BJ (cell line): ENCODE results near the gene SPTLC1. TPM values are rescaled to one million over a fixed set of nuclear protein-coding genes. Genes with fewer than 3 reads are reported as not detected.

Source experiments
- CTCF ChIA-PET: fragments of 350-600 bp; formaldehyde crosslinking; extraction: SDS; loops from one replicate; lab custom pipeline; 2021; ENCODE audit warnings: antibody characterized with exemption, inconsistent platforms; lab: Yijun Ruan, JAX
- POLR2A ChIA-PET: fragments of 300-600 bp; sonication (Branson Sonifier 250); formaldehyde crosslinking; extraction: SDS; loops from one replicate; lab custom pipeline; 2021; ENCODE audit warnings: antibody characterized with exemption; lab: Charles Lee
- DNase-seq: peaks from one replicate; pipeline ENCODE4 v3.0.0-alpha.2; 2011; ENCODE audit warnings: low read depth
- H3K27me3 ChIP-seq: 2 replicates; pipeline ENCODE4 v1.6.0; 2011; ENCODE audit warnings: low read length; ENCODE audit not compliant: control insufficient read depth, insufficient read depth
- H3K36me3 ChIP-seq: 2 replicates; pipeline ENCODE4 v1.5.1; 2011; ENCODE audit warnings: low read length; ENCODE audit not compliant: control insufficient read depth, insufficient read depth
- H3K4me3 ChIP-seq: 2 replicates; pipeline ENCODE4 v1.5.1; 2011; ENCODE audit warnings: low read depth, mild to moderate bottlenecking, control low read depth, low read length
- CTCF ChIP-seq: IDR thresholded peaks from 2 replicates; pipeline ENCODE4 v1.5.1; 2011; ENCODE audit warnings: low read depth, mild to moderate bottlenecking, control low read depth, inconsistent platforms, low read length, moderate library complexity; ENCODE audit not compliant: insufficient read depth
- polyA plus RNA-seq: library from polyadenylated mRNA; depleted of rRNA; stranded (reverse); fragments of >200 nt; gene quantifications from 2 replicates; pipeline ENCODE4 v1.2.3, GENCODE V29; 2011; rRNA removed
- small RNA-seq: library from RNA; depleted of rRNA; stranded (forward); fragments of <200 nt; gene quantifications from one replicate; pipeline ENCODE3, GENCODE V24; 2012; ENCODE audit warnings: low replicate concordance, low read depth; ENCODE audit not compliant: insufficient read length

Gene SPTLC1
- polyA plus RNA-seq, 1 experiment: 102 TPM

DNA sequence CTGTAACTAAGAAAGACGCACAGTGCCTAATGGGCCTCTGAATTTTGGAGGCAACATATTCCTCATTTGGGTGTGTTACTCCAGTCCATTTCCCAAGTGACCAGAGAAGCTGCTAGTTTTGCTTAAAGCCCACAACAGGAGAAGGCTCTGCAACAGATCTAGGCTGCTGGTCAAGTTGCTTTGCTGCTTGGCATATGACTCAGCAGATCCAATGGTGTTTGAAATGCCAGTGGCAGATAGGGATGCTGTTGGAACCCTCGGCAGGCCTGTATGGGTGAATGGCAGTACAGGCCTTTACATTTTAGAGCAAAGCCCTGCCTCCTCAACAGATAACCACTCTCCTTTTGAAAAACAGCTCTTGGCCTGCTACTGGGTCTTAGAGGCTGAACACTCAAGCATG is 129.0 kb downstream of the SPTLC1 start:
- ChIA-PET POLR2A (no interaction called here), CTCF (interaction anchor here (1.0 kb wide), 1 partner anchor 41 kb away, joined by 3 read pairs; no protein-coding TSS in a partner anchor)
- TF ChIP-seq CTCF: no peak
- H3K27me3 ChIP-seq: peaks cover 5% of the 10 kb centered on the region
- H3K36me3 ChIP-seq: no peaks in the 10 kb centered on the region
- DNase-seq: no peak
- no peak overlapping the region for H3K4me3 ChIP-seq

GRCh38 chr9:91985692-91986091 is 129.5 kb downstream of the SPTLC1 start:
- POLR2A ChIA-PET: no interaction called here
- no peaks in the 10 kb centered on the region for H3K36me3 ChIP-seq
- TF ChIP-seq CTCF: no peak
- no peak overlapping the region for H3K4me3 ChIP-seq
- DNase-seq: no peak
- CTCF ChIA-PET: interaction anchor here (0.6 kb wide), 1 partner anchor 87 kb away, joined by 3 read pairs; no protein-coding TSS in a partner anchor
- peaks cover 5% of the 10 kb centered on the region for H3K27me3 ChIP-seq

Small RNA genes lying within 50 kb of the gene (small RNA-seq; reads per million reads assigned to genes)
- gene MTATP6P29: not detected
- gene MTND4LP7: not detected

Other genes starting within 250 kb of the SPTLC1 start
- 0.59 and 1.1 TPM in 2 replicates for gene ROR2, start 165.2 kb downstream of the SPTLC1 start, polyA plus RNA-seq
- 117 and 194 TPM in 2 replicates for gene IARS1, start 178.3 kb upstream of the SPTLC1 start, polyA plus RNA-seq
- 8.8 and 17.3 TPM in 2 replicates for gene NOL8, start 209.9 kb upstream of the SPTLC1 start, polyA plus RNA-seq
- 1.3 and 2.3 TPM in 2 replicates for gene CENPP, start 210.5 kb upstream of the SPTLC1 start, polyA plus RNA-seq